Glomerular endothelial cell (primary cell): ENCODE data around the gene PNPLA6. TPM values are rescaled to one million over a fixed set of nuclear protein-coding genes. Genes with fewer than 3 reads are reported as not detected.

ENCODE experiments used
- DNase-seq: peaks from one replicate; pipeline ENCODE4 v3.0.0-alpha.2; 2011; ENCODE audit warnings: low read depth, low spot score; ENCODE audit errors: extremely low read depth
- total RNA-seq: library from RNA; depleted of rRNA; stranded (reverse); fragments of >200 nt; gene quantifications from 2 replicates; pipeline ENCODE4 v1.2.3, GENCODE V29; 2015

The PNPLA6 gene
- total RNA-seq, 1 donor from 2014 or later: 230 TPM

DNA sequence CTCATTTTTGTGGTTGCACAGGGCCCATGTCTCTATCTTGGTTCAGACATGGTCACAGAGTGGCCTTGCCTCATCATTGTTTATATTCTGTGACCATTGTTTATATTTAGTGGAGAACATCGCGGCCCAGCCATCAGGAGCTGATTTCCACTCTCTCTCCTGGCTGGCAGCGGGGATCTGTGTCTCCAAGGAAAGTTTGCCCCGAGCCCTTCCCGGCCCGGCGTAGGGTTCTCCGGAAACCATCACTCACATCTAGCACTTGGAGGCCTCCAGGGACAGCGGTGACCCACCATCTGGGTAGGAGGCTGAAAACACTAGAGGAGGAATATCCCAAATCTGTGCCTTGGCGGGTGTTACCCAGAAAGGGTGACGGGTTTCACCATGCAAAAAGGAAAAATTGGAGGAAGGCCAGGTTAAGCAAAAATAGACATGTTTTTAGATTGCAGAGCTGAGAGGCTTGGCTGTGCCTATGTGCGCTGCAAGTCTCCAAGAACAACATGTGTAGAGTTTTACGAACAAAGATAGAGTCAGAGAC, 20.3 kb upstream of the PNPLA6 start:
- DNase-seq: no peak

- DNase-seq: no peak
Observed at GRCh38 chr19:7515645-7516151, 19.8 kb upstream of the PNPLA6 start, which contains the start of gene ZNF358. ZNF358 (plus strand) TSS chr19:7516103; CDS start chr19:7519243, 3,140 bp downstream.

DNA sequence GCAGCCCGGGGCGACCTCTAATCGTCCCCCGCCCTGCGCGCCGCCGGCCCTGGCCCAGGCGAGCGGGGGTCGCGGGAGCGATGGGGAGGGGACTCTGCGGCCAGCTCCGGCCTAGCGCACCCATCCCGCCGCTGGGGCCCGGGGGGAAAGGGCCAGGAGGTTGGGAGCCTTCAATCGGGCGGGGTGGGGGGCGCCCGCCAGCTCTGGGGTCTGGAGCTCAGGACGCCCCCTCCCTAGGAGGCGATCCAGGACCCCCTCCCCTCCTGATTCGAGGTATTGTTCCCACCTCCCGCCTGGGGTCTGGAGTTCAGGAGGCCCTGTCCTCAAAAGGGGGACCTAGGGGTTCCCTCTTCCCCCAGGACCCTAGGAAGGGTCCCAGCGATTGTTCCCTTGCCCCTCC, 19.2 kb upstream of the PNPLA6 start:
- DNase-seq: no peak

- DNase-seq: no peak
Observed at GRCh38 chr19:7516878-7517277, 18.6 kb upstream of the PNPLA6 start.

GRCh38 chr19:7519361-7520130, 16.0 kb upstream of the PNPLA6 start:
- DNase-seq: no peak

GRCh38 chr19:7520131-7521051, 15.1 kb upstream of the PNPLA6 start:
- no peak for DNase-seq

DNA sequence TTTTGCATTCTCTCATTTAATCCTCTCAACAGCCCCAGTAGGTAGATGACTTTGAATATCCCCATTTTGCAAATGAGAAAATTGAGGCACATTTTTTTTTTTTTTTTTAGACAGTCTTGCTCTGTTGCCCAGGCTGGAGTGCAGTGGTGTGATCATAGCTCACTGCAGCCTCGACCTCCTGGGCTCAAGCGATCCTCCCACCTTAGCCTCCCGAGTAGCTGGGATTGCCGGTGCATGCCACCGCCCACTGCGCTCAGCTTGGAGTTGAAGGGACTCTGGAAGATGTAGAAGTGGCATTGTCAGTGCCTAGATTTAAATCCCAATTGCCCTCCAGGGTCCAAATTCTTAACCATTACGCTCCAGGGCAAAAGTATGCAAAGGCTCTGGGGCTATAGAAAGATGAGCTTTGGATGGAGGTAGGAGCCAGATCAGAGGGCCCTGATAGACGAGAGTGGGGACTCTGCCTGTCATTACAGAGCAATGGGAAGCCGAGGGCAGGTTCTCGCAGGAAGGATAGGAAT, 13.9 kb upstream of the PNPLA6 start:
- DNase-seq: no peak

DNA sequence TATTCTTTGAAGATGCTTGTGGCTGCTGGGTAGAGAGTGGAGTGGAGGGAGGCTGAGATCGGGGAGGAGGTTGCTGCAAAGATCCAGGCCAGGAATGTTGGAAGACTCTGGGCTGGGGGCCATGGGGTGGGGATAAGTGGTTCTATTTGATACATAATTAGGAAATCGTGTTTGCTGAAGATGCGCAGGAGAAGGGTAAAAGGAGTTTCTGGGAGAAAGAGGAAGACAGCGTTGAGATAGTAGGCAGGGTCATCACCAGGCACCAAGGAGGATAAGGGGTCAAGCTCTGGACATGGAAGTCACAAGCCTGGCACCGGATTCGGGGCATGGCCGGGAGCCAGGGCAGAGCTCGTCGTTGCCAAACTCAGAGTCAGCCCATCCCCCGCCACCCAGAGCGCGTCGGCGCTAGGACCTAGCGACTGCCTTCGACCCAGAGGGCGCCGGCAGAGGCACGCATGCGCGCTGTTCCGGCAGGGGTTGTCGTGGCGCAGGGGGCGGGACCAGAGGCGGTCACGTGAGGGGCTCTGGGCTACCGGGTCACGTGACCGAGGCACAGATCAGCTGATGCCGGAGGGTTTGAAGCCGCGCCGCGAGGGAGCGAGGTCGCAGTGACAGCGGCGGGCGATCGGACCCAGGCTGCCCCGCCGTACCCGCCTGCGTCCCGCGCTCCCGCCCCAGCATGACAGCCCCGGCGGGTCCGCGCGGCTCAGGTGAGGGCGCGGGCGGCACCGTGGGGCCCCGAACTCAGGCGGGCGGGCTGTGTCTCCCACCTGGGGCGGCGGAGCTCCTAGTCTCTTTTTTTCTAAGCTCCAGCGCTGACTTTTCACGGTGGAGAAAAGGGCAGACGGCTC, 13.2 kb upstream of the PNPLA6 start, which contains the start of gene MCOLN1:
Gene MCOLN1, plus strand, starts transcription at position 553 of the 851 bp plus-strand sequence. Its CDS starts 127 bp downstream, at position 680.
- peak; percentile 51 for DNase-seq

GRCh38 chr19:7522923-7523667, 12.4 kb upstream of the PNPLA6 start:
- no peak for DNase-seq

- DNase-seq: no peak
Observed at GRCh38 chr19:7524523-7524922, 11.0 kb upstream of the PNPLA6 start.

- no peak for DNase-seq
Observed at GRCh38 chr19:7524992-7525739, 10.4 kb upstream of the PNPLA6 start.

GRCh38 chr19:7526059-7526929, 9.2 kb upstream of the PNPLA6 start:
- no peak for DNase-seq

DNA sequence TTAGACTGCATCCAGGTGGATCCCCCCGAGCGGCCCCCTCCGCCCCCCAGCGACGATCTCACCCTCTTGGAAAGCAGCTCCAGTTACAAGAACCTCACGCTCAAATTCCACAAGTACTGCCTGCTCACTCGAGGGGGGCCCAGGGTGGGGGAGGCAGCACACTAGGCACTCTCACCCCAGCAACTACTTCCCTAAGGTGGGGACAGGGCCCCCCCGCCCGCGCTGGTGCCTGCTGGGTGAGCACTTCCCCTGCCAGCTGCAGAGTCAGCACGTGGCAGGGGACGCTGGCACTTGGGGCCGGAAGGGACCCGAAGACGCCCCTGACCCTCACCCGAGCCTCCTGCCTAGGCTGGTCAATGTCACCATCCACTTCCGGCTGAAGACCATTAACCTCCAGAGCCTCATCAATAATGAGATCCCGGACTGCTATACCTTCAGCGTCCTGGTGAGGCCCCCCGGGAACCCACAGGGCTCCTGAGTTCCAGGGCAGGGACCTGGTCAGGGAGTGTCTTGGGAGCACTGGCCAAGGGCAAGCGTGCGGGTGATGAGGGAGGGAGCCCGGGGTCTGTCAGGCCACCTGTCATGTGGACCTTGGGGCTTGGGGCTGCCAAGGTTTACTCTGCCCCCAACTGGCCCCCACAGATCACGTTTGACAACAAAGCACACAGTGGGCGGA, 7.9 kb upstream of the PNPLA6 start:
- DNase-seq: no peak

GRCh38 chr19:7528192-7528519, 7.4 kb upstream of the PNPLA6 start:
- DNase-seq: no peak

DNA sequence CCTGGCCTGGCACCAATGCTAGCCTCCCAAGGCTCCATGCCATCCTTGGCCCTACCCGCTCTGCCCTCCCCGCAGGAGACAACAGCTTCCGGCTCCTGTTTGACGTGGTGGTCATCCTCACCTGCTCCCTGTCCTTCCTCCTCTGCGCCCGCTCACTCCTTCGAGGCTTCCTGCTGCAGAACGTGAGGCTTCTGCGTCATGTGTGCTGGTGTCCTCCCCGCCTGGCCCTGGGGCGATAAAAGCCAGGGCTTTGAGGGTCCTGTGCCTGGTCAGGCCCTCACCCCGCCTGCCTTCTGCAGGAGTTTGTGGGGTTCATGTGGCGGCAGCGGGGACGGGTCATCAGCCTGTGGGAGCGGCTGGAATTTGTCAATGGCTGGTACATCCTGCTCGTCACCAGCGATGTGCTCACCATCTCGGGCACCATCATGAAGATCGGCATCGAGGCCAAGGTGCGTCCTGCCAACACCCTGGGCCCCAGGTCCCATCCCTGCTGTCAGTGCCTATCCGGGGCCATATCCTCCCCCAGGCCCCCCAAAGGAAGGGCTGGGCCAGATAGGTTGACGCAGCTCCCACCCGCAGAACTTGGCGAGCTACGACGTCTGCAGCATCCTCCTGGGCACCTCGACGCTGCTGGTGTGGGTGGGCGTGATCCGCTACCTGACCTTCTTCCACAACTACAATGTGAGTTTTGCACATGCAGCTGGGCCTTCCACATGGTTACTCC, 6.8 kb upstream of the PNPLA6 start:
- DNase-seq: no peak

DNA sequence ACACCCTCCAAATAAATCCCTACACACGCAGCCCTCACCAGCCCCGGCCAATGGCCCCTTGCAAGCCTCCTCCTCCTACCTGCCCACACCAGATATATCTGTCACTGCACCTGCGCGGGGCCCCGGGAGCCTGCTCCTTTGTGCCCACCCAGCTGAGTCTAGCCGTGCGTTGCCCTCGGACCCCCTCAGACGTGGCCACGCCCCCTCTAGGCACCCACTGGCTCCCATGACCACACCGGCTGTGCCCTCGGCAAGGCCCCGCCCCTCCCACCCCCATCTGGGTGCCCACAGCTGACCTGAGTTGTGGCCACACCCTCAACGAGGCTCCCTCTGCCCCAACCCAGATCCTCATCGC, 6.3 kb upstream of the PNPLA6 start:
- DNase-seq: no peak
